GM06990 (cell line): ENCODE data around the gene KDM4B.

ENCODE experiments used
- DNase-seq: peaks from one replicate; pipeline ENCODE4 v3.0.0-alpha.2; 2011; ENCODE audit not compliant: insufficient read length; ENCODE audit errors: extremely low read depth
- H3K27me3 ChIP-seq: replicated peaks from 2 replicates; pipeline ENCODE4 v1.6.0; 2011; ENCODE audit warnings: low read length; ENCODE audit not compliant: control insufficient read depth, insufficient read depth
- H3K36me3 ChIP-seq: 2 replicates; pipeline ENCODE4 v1.5.1; 2011; ENCODE audit warnings: low read length; ENCODE audit not compliant: control insufficient read depth, insufficient read depth
- H3K4me3 ChIP-seq: replicated peaks from 2 replicates; pipeline ENCODE4 v1.5.1; 2011; ENCODE audit warnings: low read depth, mild to moderate bottlenecking, control low read depth, low read length
- TF ChIP-seq, protein P1 (sequence below): IDR thresholded peaks from 2 replicates; pipeline ENCODE4 v1.5.1; 2011; ENCODE audit warnings: low read length, control low read depth, mild to moderate bottlenecking, inconsistent platforms; ENCODE audit not compliant: insufficient read depth, poor library complexity, severe bottlenecking

Gene KDM4B

DNA sequence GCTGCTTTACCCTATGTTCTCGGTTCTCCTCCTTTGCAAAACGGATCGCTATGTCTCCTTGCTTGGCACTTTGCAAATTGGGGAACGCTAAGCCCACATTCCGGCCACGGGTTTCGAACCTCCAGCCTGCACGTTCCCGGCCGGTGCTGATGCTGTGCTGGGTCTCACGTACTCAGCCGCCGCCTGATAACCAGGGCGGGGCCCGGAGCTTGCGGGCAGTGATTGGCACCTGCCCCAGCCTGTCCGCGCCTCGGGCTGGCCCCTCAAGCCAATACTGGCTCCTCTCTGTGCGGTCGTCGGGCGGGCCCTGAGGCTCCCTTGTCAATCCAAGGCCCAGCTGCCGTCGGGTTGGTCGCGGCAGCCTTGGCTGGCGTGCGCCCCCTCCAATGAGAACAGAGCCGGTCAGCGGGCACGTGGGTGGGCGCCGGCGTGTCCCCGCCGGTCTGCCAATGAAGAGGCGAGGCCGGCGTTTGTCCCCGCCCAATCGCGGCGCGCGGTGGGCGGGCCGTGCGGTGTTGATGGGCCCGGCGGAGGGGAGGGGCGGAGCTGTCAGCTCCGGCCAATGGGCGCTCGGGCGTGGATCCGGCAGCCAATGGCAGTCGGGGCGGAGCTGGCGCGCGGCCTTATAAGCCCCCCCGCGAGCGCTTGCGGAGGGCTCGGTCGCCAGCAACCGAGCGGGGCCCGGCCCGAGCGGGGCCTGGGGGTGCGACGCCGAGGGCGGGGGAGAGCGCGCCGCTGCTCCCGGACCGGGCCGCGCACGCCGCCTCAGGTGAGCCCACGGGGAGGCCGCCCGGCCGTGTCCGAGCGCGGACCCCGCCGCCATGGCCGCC is at the start of gene KDM4B:
KDM4B (plus strand) TSS at position 652 of the 830 bp plus-strand sequence. CDS start 63,778 bp downstream, outside the sequence.
- TF ChIP-seq, protein P1, sequence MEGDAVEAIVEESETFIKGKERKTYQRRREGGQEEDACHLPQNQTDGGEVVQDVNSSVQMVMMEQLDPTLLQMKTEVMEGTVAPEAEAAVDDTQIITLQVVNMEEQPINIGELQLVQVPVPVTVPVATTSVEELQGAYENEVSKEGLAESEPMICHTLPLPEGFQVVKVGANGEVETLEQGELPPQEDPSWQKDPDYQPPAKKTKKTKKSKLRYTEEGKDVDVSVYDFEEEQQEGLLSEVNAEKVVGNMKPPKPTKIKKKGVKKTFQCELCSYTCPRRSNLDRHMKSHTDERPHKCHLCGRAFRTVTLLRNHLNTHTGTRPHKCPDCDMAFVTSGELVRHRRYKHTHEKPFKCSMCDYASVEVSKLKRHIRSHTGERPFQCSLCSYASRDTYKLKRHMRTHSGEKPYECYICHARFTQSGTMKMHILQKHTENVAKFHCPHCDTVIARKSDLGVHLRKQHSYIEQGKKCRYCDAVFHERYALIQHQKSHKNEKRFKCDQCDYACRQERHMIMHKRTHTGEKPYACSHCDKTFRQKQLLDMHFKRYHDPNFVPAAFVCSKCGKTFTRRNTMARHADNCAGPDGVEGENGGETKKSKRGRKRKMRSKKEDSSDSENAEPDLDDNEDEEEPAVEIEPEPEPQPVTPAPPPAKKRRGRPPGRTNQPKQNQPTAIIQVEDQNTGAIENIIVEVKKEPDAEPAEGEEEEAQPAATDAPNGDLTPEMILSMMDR = no peak
- Histone ChIP-seq H3K36me3 (no peaks in the 10 kb centered on the region), H3K4me3 (peak within 1 kb of the TSS; percentile 76), H3K27me3 (no peaks in the 10 kb centered on the region)
- DNase-seq = peak; percentile 100

DNA sequence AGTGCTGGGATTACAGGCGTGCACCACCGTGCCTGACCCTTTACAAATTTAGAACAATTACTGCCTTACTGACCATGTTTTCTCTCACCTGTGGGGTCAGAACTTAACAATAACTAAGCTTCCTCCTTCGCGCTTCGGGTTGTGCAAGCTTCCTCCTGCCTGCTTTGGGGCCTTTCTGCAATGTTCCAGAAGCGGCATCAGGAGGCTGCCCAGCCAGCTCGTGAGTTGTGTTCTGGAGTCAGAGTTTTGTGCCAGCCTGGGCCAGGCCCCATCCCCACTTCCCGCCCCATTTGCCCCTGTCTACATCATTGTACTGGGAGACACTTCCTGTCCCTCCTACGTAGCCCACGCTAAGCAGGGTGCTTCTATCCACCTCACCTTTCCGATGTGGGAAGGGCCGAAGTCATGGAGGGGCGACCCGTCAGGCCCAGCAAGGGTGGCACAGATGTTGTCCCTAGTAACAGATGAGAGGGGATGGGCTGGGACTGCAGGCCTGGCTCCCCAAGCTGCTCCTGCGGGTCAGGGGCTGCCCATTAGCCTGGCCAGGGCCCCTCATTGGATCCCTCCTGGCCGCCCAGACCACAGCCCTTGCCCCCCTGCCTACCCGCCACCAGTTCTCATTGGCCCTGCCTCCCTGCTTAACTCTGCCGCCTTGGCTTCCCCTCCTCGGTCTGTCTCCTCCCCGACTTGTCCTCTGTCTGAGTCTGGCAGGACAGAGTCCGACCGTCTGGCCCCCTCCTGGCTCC is 46.2 kb upstream of the KDM4B start:
- peaks cover 9% of the 10 kb centered on the region for H3K36me3 ChIP-seq
- DNase-seq = no peak
- TF ChIP-seq, protein P1 = no peak
- H3K4me3 ChIP-seq = no peak overlapping the region
- no peaks in the 10 kb centered on the region for H3K27me3 ChIP-seq

DNA sequence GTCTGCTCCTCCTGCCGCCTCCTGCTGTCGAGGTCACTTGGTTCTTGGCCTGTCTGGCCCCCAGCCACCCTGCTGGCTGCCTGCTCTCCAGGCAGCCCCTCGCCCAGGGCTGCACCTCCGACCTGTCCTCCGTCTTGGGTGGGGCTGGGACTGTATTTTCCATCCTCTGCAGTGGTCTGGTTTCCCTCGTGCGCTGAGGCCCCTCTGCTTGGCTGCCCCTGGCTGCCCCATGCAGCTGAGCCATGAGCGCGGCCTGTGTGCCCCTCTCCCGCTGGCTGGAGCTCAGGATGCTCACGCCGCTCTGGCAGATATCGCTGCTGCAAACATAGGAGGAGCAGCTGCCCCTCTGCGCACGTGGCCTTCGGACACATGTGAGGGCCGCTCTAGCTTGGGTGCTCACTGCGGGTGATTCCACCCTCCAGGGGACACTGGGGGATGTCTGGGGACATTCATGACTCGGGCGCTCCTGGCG is 45.6 kb upstream of the KDM4B start:
- no peaks in the 10 kb centered on the region for H3K27me3 ChIP-seq
- TF ChIP-seq, protein P1 = no peak
- no peak overlapping the region for H3K4me3 ChIP-seq
- peaks cover 9% of the 10 kb centered on the region for H3K36me3 ChIP-seq
- DNase-seq = no peak

DNA sequence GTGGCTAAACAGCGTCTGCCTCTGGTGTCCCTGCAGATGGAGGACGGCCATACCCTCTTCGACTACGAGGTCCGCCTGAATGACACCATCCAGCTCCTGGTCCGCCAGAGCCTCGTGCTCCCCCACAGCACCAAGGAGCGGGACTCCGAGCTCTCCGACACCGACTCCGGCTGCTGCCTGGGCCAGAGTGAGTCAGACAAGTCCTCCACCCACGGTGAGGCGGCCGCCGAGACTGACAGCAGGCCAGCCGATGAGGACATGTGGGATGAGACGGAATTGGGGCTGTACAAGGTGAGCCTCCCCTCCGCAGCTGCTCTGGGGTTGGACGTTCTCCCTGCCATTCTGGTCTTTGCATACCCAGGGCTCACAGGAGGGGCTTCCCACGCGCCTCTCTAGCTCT is 39.7 kb upstream of the KDM4B start:
- no peaks in the 10 kb centered on the region for H3K27me3 ChIP-seq
- peaks cover 18% of the 10 kb centered on the region for H3K36me3 ChIP-seq
- TF ChIP-seq, protein P1 = no peak
- DNase-seq = no peak
- no peak overlapping the region for H3K4me3 ChIP-seq

DNA sequence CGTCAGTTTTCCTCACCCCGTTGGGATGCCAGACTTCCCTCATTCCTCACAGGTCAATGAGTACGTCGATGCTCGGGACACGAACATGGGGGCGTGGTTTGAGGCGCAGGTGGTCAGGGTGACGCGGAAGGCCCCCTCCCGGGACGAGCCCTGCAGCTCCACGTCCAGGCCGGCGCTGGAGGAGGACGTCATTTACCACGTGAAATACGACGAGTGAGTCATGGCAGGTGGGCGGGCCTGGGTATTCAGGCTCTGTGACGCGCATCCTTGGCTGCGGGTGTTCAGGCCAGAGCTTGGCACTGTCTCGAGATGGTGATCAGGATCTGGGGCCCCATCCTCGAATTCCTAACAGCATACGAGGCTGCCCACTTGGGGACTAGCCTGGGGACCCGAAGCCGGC is 38.2 kb upstream of the KDM4B start:
- Histone ChIP-seq H3K4me3 (no peak overlapping the region), H3K36me3 (peaks cover 17% of the 10 kb centered on the region), H3K27me3 (no peaks in the 10 kb centered on the region)
- DNase-seq = no peak
- TF ChIP-seq, protein P1 = no peak
